IPS-NIHi7 (cell line): ENCODE measurements around the gene RNF123.

ENCODE experiments used
- DNase-seq: peaks from one replicate; pipeline ENCODE4 v3.0.0; 2012; ENCODE audit warnings: mixed read lengths; ENCODE audit errors: extremely low spot score

RNF123 gene

GRCh38 chr3:49703443-49703927 lies 14.1 kb downstream of the RNF123 start:
- peak; percentile 93 for DNase-seq

GRCh38 chr3:49703956-49704355 lies 14.6 kb downstream of the RNF123 start:
- no peak for DNase-seq

- DNase-seq: no peak
These were observed 15.3 kb downstream of the RNF123 start for GRCh38 chr3:49704629-49705028.

- DNase-seq: no peak
These were observed 16.1 kb downstream of the RNF123 start for GRCh38 chr3:49705390-49705960.

GRCh38 chr3:49706456-49707112 lies 17.2 kb downstream of the RNF123 start:
- no peak for DNase-seq

GRCh38 chr3:49707113-49707480 lies 17.7 kb downstream of the RNF123 start:
- DNase-seq: no peak

- DNase-seq: no peak
These were observed 20.5 kb downstream of the RNF123 start for GRCh38 chr3:49709852-49710251.

- no peak for DNase-seq
These were observed 22.1 kb downstream of the RNF123 start for GRCh38 chr3:49711489-49711888.

GRCh38 chr3:49712166-49712565 lies 22.8 kb downstream of the RNF123 start:
- no peak for DNase-seq

GRCh38 chr3:49712631-49713317 lies 23.4 kb downstream of the RNF123 start:
- DNase-seq: no peak

- no peak for DNase-seq
These were observed 24.2 kb downstream of the RNF123 start for GRCh38 chr3:49713336-49714105.

- no peak for DNase-seq
These were observed 25.6 kb downstream of the RNF123 start for GRCh38 chr3:49714728-49715550.

- DNase-seq: no peak
These were observed 26.3 kb downstream of the RNF123 start for GRCh38 chr3:49715611-49716121.

- no peak for DNase-seq
These were observed 26.8 kb downstream of the RNF123 start for GRCh38 chr3:49716169-49716568.

- no peak for DNase-seq
These were observed 27.4 kb downstream of the RNF123 start for GRCh38 chr3:49716691-49717210.

GRCh38 chr3:49717211-49717958 lies 28.0 kb downstream of the RNF123 start:
- no peak for DNase-seq

GRCh38 chr3:49717959-49718857 lies 28.9 kb downstream of the RNF123 start:
- DNase-seq: no peak

- no peak for DNase-seq
These were observed 29.5 kb downstream of the RNF123 start for GRCh38 chr3:49718858-49719213.

- peak; percentile 98 for DNase-seq
These were observed 30.0 kb downstream of the RNF123 start, which contains the start of gene AMIGO3 for GRCh38 chr3:49719214-49719884. TSS of gene AMIGO3 (minus strand) at chr3:49719684. CDS start at chr3:49719465, 219 bp downstream.
